ENCODE measurements around the gene MRPL50.

The MRPL50 gene

GRCh38 chr9:101372327-101373118 is 25.9 kb downstream of the MRPL50 start:
- TF ChIP-seq CTCF (IDR thresholded peaks at IDR 0.05), result no peak
- H3K9me3 ChIP-seq, result no peaks in the 10 kb centered on the region
- no peaks in the 10 kb centered on the region for H3K27me3 ChIP-seq
- DNase-seq, result no peak
- H3K36me3 ChIP-seq, result no peaks in the 10 kb centered on the region
- intact Hi-C loops (cut with DNase I; ENCODE audit: low total_unique reads), result no loop called here
- no peaks in the 10 kb centered on the region for H3K4me1 ChIP-seq
- H3K4me3 ChIP-seq, result no peak overlapping the region
- no peak overlapping the region for H3K27ac ChIP-seq

GRCh38 chr9:101371813-101372212 is 26.6 kb downstream of the MRPL50 start:
- TF ChIP-seq CTCF (IDR thresholded peaks at IDR 0.05), result no peak
- no peak for DNase-seq
- Histone ChIP-seq H3K4me1 (no peaks in the 10 kb centered on the region), H3K4me3 (no peak overlapping the region), H3K9me3 (no peaks in the 10 kb centered on the region), H3K27ac (no peak overlapping the region), H3K27me3 (no peaks in the 10 kb centered on the region), H3K36me3 (no peaks in the 10 kb centered on the region)
- intact Hi-C loops (cut with DNase I; ENCODE audit: low total_unique reads), result no loop called here

GRCh38 chr9:101369884-101370531 is 28.4 kb downstream of the MRPL50 start:
- Histone ChIP-seq H3K9me3 (no peaks in the 10 kb centered on the region), H3K36me3 (no peaks in the 10 kb centered on the region), H3K27me3 (no peaks in the 10 kb centered on the region), H3K27ac (no peak overlapping the region), H3K4me3 (no peak overlapping the region), H3K4me1 (no peaks in the 10 kb centered on the region)
- intact Hi-C loops (cut with DNase I; ENCODE audit: low total_unique reads), result no loop called here
- TF ChIP-seq CTCF (IDR thresholded peaks at IDR 0.05), result no peak
- no peak for DNase-seq

GRCh38 chr9:101369286-101369685 is 29.1 kb downstream of the MRPL50 start:
- no peak overlapping the region for H3K27ac ChIP-seq
- no peaks in the 10 kb centered on the region for H3K27me3 ChIP-seq
- H3K4me3 ChIP-seq, result no peak overlapping the region
- intact Hi-C loops (cut with DNase I; ENCODE audit: low total_unique reads), result no loop called here
- no peak for DNase-seq
- no peaks in the 10 kb centered on the region for H3K9me3 ChIP-seq
- H3K4me1 ChIP-seq, result no peaks in the 10 kb centered on the region
- no peak for TF ChIP-seq CTCF (IDR thresholded peaks at IDR 0.05)
- no peaks in the 10 kb centered on the region for H3K36me3 ChIP-seq

GRCh38 chr9:101367323-101367722 is 31.1 kb downstream of the MRPL50 start:
- no peak overlapping the region for H3K27ac ChIP-seq
- no peak for DNase-seq
- no peaks in the 10 kb centered on the region for H3K4me1 ChIP-seq
- no peak overlapping the region for H3K4me3 ChIP-seq
- H3K36me3 ChIP-seq, result no peaks in the 10 kb centered on the region
- no peak for TF ChIP-seq CTCF (IDR thresholded peaks at IDR 0.05)
- intact Hi-C loops (cut with DNase I; ENCODE audit: low total_unique reads), result no loop called here
- H3K27me3 ChIP-seq, result no peaks in the 10 kb centered on the region
- no peaks in the 10 kb centered on the region for H3K9me3 ChIP-seq

Data from tibial artery (tissue), 4 donors.